Mucosa of rectum (tissue), 2 donors: Measurements from ENCODE around the gene CISD3.

Source experiments
- H3K27ac ChIP-seq, 2 donors: one replicate each; pipeline ENCODE4 v1.7.0; 2013; ENCODE audit warnings: inconsistent platforms in 2 of 2, low read depth in 2 of 2, low read length in 2 of 2
- H3K27me3 ChIP-seq, 2 donors: one replicate each; pipeline ENCODE4 v1.7.0; 2013; ENCODE audit warnings: low read length in 2 of 2; ENCODE audit not compliant: control insufficient read depth in 2 of 2, insufficient read depth in 2 of 2
- H3K36me3 ChIP-seq, 2 donors: one replicate each; pipeline ENCODE4 v1.7.0; 2013; ENCODE audit warnings: low read length in 2 of 2; ENCODE audit not compliant: control insufficient read depth in 2 of 2, insufficient read depth in 2 of 2
- H3K4me1 ChIP-seq, 2 donors: one replicate each; pipeline ENCODE4 v1.7.0; 2013; ENCODE audit warnings: low read length in 2 of 2, mild to moderate bottlenecking in 1 of 2; ENCODE audit not compliant: control insufficient read depth in 2 of 2, insufficient read depth in 2 of 2
- H3K4me3 ChIP-seq, 2 donors: one replicate each; pipeline ENCODE4 v1.7.0; 2013; ENCODE audit warnings: low read length in 2 of 2
- H3K9ac ChIP-seq, 2 donors: one replicate each; pipeline ENCODE4 v1.7.0; 2013; ENCODE audit warnings: low read length in 2 of 2, low read depth in 1 of 2, mild to moderate bottlenecking in 1 of 2
- H3K9me3 ChIP-seq, 2 donors: one replicate each; pipeline ENCODE4 v1.7.0; 2013; ENCODE audit warnings: low read length in 2 of 2; ENCODE audit not compliant: control insufficient read depth in 2 of 2
- donor health status: healthy.
- donor health status: Normal muscosa, but diverticular disease.

Gene CISD3

DNA sequence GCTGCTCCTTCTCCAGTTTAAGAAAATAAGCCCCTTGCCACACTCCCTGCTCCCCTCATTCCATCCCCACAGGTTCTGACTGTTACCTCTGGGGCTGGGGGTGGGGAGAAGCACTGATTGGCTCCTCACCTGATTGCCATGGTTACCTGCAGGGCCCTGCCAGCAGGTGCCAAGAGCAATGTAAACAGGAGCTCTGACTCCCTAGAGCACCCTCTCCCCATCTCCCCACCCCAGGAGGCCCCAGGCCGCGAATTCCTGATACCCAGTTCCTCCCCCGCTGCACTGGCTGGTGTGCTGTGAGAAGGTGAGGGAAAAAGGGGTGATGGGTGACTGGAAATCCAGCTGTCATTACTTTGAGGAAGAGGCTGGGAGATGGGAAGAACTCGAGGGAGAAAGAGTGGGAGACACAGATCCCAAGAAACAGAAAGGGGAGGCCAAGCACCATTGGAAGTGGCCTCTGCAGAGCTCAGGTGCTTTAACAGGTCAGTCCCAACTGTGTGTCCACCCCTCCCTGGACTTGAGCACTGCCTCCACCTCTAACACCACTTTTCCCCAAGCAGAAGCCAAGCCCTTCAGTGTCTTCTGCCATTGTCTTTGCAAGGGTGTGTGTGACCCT is 13.5 kb downstream of the CISD3 start:
- Histone ChIP-seq H3K4me1 (peaks cover 49 to 57% of the 10 kb centered on the region in 2 donors), H3K4me3 (no peak overlapping the region), H3K9me3 (no peaks in the 10 kb centered on the region), H3K27me3 (no peaks in the 10 kb centered on the region), H3K36me3 (peaks cover 0 to 4% of the 10 kb centered on the region in 2 donors), H3K27ac (no peak overlapping the region), H3K9ac (no peak overlapping the region)

DNA sequence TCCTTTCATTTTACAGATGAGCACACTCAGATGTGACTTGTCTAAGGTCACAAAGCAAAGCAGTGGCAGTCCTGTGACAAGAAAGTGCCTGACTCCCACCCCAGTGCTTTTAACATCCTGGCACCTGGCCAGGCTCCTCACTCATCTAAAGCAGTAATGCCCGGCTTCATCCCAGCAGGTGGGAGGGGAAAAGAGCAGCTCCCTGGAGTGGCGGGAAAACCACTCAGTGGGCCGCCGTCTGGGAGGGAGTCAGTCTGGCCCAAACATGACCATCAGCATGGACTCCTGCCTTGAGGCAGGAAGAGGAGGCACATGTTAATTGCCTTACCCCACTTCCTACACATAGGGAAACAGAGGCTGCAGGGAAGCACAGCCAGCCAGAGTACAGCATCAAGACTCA is 15.4 kb downstream of the CISD3 start:
- H3K4me1 ChIP-seq: peaks cover 57 to 59% of the 10 kb centered on the region in 2 donors

GRCh38 chr17:38746004-38746848 is 16.1 kb downstream of the CISD3 start:
- Histone ChIP-seq H3K9me3 (no peaks in the 10 kb centered on the region), H3K36me3 (no peaks in the 10 kb centered on the region), H3K4me1 (peaks cover 63% of the 10 kb centered on the region in 2 donors), H3K4me3 (peak overlapping the region; percentile 39 to 81), H3K9ac (peak overlapping the region in 1 of 2 donors; percentile 19), H3K27me3 (no peaks in the 10 kb centered on the region), H3K27ac (no peak overlapping the region)

More for the DNA sequence above, 15.4 kb downstream of the CISD3 start:
- Histone ChIP-seq H3K36me3 (no peaks in the 10 kb centered on the region), H3K27ac (no peak overlapping the region), H3K4me3 (no peak overlapping the region), H3K27me3 (no peaks in the 10 kb centered on the region), H3K9ac (no peak overlapping the region), H3K9me3 (no peaks in the 10 kb centered on the region)

- Histone ChIP-seq H3K36me3 (no peaks in the 10 kb centered on the region), H3K4me1 (peaks cover 59% of the 10 kb centered on the region in 2 donors), H3K4me3 (peak overlapping the region; percentile 39 to 81), H3K27me3 (no peaks in the 10 kb centered on the region), H3K27ac (peak overlapping the region in 1 of 2 donors; percentile 52), H3K9ac (peak overlapping the region in 1 of 2 donors; percentile 83), H3K9me3 (no peaks in the 10 kb centered on the region)
These were observed 16.8 kb downstream of the CISD3 start for GRCh38 chr17:38746849-38747462.

DNA sequence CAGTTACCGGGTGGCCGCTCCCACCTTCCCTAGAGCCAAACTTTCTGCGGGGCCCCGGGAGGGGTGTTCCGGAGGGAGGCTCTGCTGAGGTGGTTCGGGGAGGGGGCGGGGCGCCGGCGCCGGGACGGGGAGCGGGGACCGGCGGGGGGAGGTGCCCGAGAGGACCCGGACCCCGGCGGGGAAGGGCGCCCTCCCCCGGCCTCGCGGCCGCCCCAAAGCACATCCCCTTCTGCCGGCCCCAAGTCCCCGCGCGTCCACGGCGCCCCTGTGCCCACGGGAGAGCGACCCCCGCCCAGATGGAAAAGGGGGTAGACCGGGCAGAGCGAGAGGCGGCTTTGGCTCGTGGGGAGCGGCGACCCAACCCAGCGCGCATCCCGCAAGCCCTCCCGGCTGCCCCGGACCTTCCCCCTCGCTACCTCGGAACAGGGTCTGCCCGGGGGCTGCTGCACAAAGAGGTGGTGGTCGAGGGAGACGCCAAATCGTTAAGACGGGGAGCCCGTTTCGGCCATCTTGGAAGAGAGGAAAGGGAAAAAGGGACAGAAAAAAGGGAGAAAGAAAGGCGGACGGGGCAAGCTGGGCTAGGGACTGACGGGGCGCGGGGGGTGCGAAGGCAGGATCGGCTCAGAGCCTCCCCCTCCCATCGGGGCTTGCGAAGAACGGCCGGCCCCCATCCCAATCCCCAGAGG is 17.5 kb downstream of the CISD3 start:
- Histone ChIP-seq H3K27me3 (no peaks in the 10 kb centered on the region), H3K36me3 (no peaks in the 10 kb centered on the region), H3K4me3 (peak overlapping the region; percentile 80 to 81), H3K9me3 (no peaks in the 10 kb centered on the region), H3K9ac (peak overlapping the region; percentile 68 to 83), H3K27ac (peak overlapping the region; percentile 41 to 52), H3K4me1 (peaks cover 54 to 56% of the 10 kb centered on the region in 2 donors)

DNA sequence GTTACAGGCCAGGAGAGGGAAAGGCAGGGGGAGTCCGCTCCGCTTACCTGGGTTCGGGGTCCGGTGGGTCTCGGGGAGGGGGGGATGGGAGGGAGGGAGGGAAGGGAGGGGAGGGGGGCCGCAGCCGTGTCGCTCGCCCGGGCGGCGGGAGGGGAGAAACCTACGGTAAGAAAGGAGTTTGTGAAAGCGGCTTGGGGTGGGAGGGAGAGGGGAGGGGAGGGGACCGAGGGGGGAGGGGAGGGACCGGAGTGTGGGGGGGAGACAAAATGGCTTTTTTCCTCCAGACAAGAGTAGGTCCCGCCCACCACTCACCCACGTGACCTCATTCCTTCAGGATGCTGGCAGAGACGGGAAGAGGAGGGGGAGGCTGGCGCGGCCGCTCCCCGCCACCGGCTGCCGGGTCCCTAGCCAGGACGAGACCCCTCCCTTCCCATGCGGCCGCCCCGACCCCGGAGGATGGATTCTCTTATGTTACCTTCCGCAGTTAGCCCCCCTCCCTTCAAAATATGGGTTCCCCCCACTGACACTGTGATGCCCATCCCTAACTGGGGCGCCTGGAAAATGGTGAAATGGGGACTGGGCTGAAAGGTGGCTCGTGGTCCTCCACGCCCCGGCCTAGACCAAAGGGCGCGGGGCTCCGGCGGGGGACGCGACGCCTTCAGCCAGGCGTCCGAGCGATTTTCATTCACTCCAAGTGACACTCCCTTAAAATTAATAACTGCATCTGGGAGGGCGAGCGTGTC is 18.2 kb downstream of the CISD3 start, which contains the start of gene PCGF2:
PCGF2 (minus strand) TSS at position 188 of the 743 bp plus-strand sequence. CDS start 7,934 bp downstream, outside the sequence.
- Histone ChIP-seq H3K27ac (peak within 1 kb of the TSS; percentile 84 to 89), H3K4me1 (peaks cover 51 to 53% of the 10 kb centered on the region in 2 donors), H3K27me3 (no peaks in the 10 kb centered on the region), H3K36me3 (no peaks in the 10 kb centered on the region), H3K9ac (peak within 1 kb of the TSS; percentile 68 to 83), H3K4me3 (peak within 1 kb of the TSS; percentile 83 to 99), H3K9me3 (no peaks in the 10 kb centered on the region)

DNA sequence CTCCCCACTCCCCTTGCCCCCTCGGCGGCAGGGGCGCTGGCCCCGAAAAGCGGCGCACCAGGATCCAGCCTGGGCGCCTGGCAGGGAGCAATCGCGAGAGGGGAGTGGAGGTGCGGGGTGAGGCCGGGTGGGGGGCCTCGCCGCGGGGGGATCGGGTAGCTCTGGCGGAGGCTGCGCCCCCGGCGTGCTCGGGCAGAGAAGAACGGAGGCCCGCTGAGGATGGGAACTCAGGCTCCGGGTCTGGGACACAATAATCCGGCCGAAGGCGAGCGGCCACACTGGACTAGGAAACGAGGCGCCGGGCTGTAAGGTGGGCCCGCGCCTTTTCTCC is 18.7 kb downstream of the CISD3 start:
- Histone ChIP-seq H3K4me3 (peak overlapping the region; percentile 83 to 99), H3K27me3 (no peaks in the 10 kb centered on the region), H3K36me3 (no peaks in the 10 kb centered on the region), H3K9ac (peak overlapping the region; percentile 61 to 76), H3K4me1 (peaks cover 50 to 55% of the 10 kb centered on the region in 2 donors), H3K9me3 (no peaks in the 10 kb centered on the region), H3K27ac (peak overlapping the region; percentile 84 to 89)

DNA sequence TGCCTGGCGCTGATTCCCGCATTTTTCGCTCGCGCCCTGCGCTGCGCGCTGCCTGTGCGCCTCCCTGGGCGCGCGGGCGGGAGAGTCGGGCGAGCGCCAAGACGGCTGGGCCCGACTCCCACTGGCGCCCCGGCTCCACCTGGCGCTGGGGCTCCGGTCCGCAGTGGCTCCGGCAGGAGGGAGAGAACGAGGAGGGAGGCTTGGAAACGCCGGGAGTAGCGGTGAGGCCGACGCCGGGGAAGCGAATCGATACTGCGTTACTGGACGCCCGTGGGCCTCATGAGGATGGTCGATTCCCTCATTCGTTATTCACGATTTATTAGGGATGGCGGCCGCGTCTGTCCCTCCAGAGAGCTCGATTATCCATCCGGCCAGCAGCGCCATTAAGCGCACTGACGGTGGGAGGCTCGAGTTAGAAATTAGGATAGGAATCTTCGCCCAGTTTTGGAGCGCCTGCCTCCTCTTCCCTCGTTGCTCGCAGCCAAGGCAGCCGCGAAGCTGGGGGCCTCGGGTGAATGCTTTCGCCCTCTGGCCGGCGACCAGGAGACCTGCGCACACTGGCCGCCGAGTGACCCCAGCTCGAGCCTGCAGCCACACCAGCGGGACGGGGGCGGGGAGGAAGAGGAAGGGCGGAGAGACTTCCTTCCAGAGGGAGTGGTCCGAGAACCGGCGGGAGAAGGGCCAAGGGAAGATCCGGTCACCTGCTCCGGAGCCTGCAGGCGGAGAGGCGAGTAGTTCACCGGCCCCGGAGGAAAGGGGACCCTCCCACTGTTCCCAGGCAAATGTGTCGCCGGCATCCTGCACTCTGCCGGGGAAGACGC is 19.3 kb downstream of the CISD3 start:
- Histone ChIP-seq H3K36me3 (peaks cover under 1% of the 10 kb centered on the region in 2 donors), H3K9me3 (no peaks in the 10 kb centered on the region), H3K27me3 (no peaks in the 10 kb centered on the region), H3K4me3 (peak overlapping the region; percentile 83 to 99), H3K27ac (peak overlapping the region; percentile 84 to 89), H3K4me1 (peaks cover 49 to 56% of the 10 kb centered on the region in 2 donors), H3K9ac (peak overlapping the region; percentile 61 to 76)

DNA sequence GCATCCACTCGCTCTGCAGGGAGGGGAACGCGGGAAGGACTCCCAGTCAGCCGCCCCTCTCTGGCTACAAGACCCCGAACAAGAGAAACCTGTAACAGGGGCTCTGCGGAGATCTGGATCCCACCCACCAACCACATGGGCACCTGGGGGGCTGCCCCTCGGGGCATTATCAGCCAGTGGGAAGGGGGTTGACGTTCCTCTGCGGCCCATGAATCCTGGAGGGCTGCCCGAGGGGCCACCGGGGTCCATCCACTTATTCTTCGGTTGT is 19.8 kb downstream of the CISD3 start:
- no peaks in the 10 kb centered on the region for H3K27me3 ChIP-seq
- peak overlapping the region; percentile 60 to 76 for H3K9ac ChIP-seq
- peak overlapping the region; percentile 84 to 89 for H3K27ac ChIP-seq
- H3K36me3 ChIP-seq: peaks cover 4 to 5% of the 10 kb centered on the region in 2 donors
- no peaks in the 10 kb centered on the region for H3K9me3 ChIP-seq
- H3K4me3 ChIP-seq: peak overlapping the region; percentile 83 to 99
- peaks cover 49 to 56% of the 10 kb centered on the region in 2 donors for H3K4me1 ChIP-seq
